Stimulated activated CD4-positive, alpha-beta T cell treated with anti-CD3 and anti-CD28 coated beads, TNF-alpha, amount 100 ng/mL, for 1 hour (primary cell): ENCODE data around the gene WWOX.

Experiments used
- DNase-seq, 3 donors: peaks; one replicate each; pipeline ENCODE4 v3.0.0-alpha.2; 2020; ENCODE audit warnings: low read depth in 3 of 3, low spot score in 1 of 3

The WWOX gene

DNA sequence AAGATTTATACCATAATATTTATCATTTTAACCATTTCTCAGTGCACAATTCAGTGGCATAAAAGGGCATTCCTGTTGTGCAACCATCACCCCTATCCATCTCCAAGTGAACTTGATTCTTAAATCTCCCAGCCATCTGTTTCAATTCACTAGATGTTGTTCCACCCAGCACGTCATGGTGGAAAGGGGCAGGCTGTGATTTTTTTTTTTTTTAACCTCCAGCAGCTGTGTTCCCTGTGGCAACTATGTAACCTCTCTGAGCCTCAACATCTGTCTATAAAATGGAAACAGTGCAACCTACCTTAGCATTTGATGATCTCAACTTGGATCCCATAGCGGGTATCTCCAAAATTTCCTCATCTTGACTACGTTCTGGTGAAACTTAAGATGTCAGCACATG is 604.5 kb downstream of the WWOX start:
- DNase-seq = no peak

DNA sequence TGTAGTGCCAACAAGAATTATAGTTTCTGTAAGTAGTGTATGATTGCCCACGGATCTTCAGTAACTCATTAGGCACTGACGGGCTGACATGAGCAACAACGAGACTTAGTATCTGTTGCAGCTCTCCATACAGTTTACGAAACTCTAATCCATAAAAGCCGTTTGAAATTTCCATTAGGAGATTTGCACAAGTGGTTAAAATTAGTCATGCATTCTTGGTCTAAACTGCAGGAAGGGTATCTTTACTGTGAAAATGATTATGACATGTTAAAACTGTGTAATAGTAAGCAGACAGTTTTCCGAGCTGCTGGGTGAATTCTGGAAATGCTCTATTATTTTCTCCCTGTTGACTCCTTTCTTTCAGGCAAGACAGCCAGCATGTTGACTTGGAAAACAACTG is 605.0 kb downstream of the WWOX start:
- DNase-seq = no peak

DNA sequence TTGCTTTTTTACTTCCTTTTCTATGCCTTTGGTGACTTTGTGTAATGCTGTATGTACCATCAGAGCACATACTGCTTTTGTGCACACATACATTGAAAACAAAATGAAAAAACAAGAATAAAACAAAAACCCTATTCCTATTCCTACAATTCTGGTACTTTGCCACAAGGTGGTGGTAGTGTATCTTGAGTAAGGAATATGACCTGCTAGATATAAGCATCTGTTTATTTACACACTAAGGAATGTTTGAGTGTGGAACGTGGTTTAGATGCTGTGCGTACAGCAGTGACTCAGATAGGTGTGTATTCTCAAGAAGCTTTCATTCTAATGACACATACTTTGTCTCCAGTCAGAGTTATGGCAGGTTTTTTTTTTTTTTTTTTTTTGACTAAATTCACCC is 606.2 kb downstream of the WWOX start:
- no peak for DNase-seq

- no peak for DNase-seq
These were observed 607.2 kb downstream of the WWOX start for GRCh38 chr16:78706637-78707036.

DNA sequence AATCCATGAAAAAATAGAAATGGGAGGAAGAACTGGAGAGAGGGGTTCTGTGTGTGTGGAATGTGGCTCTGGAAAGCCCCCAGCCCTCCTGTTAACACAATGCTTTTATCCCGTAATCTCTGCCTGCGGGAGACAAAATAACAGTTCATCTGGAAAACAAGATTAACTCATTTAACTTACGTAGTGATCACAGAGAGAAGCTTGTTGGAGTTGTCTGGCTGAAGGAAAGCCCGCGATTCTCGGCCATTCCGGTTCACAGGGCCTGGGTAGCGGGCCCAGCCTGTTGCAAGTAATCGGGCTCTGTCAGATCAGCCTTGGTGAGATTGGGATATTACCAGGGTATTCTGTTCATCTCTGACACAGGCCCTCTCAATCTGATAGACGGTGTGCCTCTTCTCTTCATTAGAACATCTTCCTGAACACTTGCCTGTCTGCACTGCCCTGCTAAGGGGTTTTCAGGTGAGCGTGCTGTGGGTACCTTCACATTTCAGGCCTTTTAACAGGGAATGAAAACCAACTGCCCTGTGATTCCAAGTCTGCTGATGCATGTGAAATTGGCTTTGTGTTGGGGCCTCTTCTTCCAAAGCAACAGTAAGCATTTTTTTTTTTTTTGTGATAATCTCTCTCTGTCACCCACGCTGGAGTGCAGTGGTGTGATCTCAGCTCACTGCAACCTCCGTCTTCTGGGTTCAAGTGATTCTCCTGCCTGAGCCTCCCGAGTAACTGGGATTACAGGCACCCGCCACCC is 609.9 kb downstream of the WWOX start:
- no peak for DNase-seq

DNA sequence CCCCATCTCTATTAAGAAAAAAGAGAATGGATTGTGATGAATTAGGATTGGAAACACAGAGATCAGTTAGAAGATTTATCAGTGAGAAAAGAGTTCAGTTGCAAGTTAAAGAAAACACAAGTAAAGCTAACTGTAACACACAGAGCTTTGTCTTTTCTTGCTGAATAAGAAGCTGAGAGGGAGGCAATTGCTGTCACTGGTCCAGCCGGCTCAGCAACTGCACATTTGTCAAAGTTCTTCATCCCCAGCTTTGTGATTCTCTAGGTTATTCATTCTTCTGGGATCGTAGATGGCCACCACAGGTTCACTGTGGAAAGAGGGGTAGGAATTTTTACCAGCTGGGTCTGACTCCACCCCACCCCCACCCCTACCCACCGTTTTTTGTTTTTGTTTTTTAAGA is 615.7 kb downstream of the WWOX start:
- DNase-seq = no peak

DNA sequence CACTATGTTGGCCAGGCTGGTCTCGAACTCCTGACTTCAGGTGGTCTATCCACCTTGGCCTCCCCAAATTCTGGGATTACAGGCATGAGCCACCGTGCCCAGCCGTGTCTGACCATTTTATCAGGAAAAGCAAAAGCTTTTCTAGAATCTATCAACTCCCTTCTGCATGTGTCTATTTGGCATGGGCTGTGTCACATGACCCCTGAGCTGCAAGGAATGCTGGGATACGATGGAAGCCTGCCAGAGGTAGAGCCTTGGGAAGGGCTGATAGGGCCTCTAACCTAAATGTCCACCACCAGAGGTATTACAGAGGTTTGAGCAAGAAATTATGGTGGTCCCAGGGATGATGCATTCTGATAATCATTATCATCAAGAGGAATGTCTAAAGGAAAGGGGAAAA is 616.2 kb downstream of the WWOX start:
- DNase-seq = no peak

DNA sequence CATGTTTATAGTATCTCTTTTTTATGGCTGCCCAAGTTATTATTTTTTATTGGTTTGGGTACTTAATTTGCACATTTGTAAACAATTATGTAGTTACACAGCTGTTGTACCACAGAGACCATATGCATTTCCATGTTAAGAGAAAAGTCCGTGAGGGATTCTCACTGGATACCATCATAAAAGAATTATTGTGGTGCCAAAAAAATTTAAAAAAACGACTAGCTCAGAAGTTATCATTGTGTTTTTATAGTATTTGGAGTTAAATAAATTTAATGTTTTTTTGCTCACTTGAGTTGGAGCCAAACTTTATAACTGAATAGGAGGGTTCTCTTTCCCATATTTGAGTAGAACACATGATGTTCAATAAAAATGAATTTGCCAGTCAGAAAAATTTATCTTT is 618.7 kb downstream of the WWOX start:
- no peak for DNase-seq

DNA sequence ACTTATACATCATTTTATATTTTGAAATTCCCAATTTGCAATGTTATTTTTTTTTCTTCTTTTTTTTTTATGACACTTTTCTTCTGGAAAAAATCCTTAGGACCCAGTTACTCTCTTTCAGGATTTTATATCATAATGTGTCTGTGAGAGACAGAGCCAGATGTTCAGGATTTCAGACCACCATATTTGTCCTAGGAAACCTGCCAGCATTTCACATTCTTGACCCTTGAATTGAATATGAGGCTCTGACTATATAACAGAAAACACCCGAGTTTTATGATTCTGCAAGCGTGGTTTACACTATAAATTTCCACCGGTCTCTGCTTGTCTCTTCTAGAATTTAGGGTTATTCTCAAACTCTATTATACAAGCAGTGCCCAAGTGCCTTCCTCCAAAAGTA is 621.0 kb downstream of the WWOX start:
- DNase-seq = no peak

- no peak for DNase-seq
These were observed 628.1 kb downstream of the WWOX start for GRCh38 chr16:78727536-78727935.

GRCh38 chr16:78729687-78730086 is 630.2 kb downstream of the WWOX start:
- no peak for DNase-seq

- no peak for DNase-seq
These were observed 632.3 kb downstream of the WWOX start for GRCh38 chr16:78731785-78732184.

GRCh38 chr16:78732696-78733095 is 633.2 kb downstream of the WWOX start:
- no peak for DNase-seq

GRCh38 chr16:78735337-78735736 is 635.9 kb downstream of the WWOX start:
- DNase-seq = no peak

GRCh38 chr16:78737630-78738029 is 638.2 kb downstream of the WWOX start:
- no peak for DNase-seq

DNA sequence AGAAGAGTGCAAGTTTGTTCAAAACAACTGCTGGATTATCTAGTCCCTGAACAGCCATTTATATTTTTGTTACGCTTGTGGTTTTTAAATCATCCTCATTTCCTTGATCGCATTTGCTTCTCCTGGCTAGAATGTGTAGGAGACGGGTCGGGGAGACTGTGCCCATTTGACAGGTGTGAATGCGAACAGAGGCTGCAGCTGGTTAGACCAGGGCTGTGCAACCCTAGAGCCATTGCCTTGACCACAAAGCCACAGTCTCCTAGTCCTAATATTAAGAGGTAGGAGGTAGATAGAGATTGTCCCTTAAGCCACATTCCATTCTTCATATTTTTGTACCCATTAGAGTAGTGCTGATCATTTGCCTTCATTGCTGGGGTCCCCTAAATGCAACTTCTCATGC is 639.1 kb downstream of the WWOX start:
- no peak for DNase-seq

DNA sequence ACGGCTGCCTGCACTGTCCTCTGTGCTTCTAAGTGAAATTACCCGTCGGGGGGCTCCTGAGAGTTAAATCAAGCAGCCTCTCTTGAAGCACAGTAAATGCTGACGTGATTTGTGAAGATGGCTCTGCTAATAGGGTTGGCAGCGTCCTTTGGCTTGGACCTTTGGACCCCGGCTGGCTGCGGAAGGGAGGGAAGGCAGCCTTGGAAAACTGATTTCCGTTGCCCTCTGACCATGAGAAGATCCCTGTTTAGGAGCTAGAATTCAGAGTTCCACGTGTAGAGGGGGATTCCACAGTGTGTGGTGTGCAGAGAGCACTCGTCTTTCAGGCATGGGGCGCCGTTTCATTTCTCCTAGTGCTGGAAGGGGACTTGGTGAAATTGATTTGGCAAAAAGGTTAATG is 640.8 kb downstream of the WWOX start:
- no peak for DNase-seq

- DNase-seq = peak; percentile 53 to 59 (median 59)
These were observed 643.2 kb downstream of the WWOX start for GRCh38 chr16:78742501-78743283.

DNA sequence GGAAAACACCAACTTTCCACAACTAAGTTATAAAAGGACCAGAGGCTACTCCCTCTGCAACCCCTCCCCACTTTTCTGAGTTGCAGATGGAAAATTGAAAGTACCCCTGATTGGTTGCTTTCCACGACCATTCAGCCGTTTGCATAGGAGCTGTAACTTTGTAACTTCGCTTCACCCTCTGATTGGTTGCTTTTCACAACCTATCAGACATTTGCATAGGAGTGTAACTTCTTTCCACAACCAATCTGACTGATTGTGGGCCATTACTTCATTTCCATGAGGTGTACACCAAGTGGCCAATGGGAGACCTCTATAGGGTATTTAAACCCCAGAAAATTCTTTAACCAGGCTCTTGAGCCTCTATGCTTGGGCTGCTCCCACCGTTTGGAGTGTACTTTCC is 644.1 kb downstream of the WWOX start:
- no peak for DNase-seq

GRCh38 chr16:78744099-78744498 is 644.6 kb downstream of the WWOX start:
- no peak for DNase-seq

GRCh38 chr16:78744796-78745107 is 645.3 kb downstream of the WWOX start:
- no peak for DNase-seq

DNA sequence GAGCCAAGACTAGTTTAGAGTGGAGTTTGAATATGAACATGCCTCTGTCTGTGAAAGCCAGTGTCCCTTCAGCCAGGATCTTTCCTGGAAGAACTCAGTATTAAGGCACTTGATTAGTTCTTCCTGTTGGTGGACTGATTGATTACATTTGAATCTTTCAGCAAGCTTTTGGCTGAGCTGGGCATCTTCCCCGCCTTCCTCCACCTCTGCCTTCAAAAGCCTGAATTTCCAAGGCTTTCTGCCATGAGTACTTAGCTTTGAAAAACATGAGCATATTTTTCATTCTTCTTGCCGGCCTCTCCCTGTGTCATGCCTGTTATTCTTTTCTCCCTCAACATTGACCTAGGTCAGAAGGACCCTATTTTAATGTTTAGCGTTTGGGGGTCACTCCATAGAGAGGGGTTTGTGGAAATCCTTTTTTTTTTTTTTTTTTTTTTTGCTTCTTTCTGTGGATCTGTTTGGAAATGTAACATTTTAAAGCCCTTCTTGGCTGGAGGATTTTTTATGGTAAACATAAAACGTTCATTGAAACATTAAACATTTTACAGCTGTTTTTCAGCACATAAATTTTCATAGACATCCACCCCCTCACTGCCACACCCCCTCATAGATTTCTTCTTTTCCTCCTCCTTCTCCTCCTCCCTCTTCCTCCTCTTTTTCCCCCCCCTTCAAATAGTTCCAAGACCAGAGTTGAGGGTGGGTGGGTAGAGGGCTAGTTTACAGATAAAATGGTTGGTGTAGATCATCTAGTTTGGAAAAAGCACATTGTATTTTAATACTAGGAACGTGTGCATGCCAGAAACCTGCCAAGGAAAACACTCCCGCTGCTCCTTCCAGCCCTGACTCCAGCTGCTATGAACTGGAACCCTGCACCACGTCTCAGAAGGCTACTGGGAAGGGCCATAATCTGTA is 645.9 kb downstream of the WWOX start:
- no peak for DNase-seq
